Endothelial cell of umbilical vein (primary cell): ENCODE data around the gene ADAMTS17. TPM values are rescaled to one million over a fixed set of nuclear protein-coding genes. Genes with fewer than 3 reads are reported as not detected.

Source experiments
- BruUV-seq: library from RNA; stranded (reverse); fragments of 400-500 nt; replicated peaks from 2 replicates; lab custom pipeline; 2021; lab: Mats Ljungman, UMichigan
- CTCF ChIA-PET: fragments of 300-600, 350-600 bp; sonication (Branson Sonifier 250); formaldehyde crosslinking; loops from one replicate; lab custom pipeline; 2021; ENCODE audit warnings: antibody characterized with exemption, inconsistent platforms; lab: Charles Lee
- POLR2A ChIA-PET: fragments of 300-600, 350-600 bp; sonication (Branson Sonifier 250); formaldehyde crosslinking; loops from one replicate; lab custom pipeline; 2021; ENCODE audit warnings: antibody characterized with exemption, inconsistent platforms; lab: Charles Lee
- DNase-seq: peaks from one replicate; pipeline ENCODE4 v3.0.0-alpha.2; 2011; ENCODE audit warnings: low read depth, low spot score
- FAIRE-seq: peaks from 2 replicates; lab custom pipeline; 2011; peaks lifted over from hg19 to GRCh38; lab: Jason Lieb, UNC
- H2AFZ ChIP-seq: 2 replicates; pipeline ENCODE4 v1.6.0; 2012; ENCODE audit warnings: low read depth, low read length, control low read depth, inconsistent platforms
- H3K27ac ChIP-seq: 2 replicates; pipeline ENCODE4 v1.5.1; 2011; ENCODE audit warnings: low read depth, mild to moderate bottlenecking, control low read depth, low read length, moderate library complexity; ENCODE audit not compliant: insufficient read depth
- H3K27me3 ChIP-seq, 2 experiments: 2 replicates each; pipeline versions ENCODE4 v1.6.0 to v1.6.1; 2011; ENCODE audit warnings: low read length in 2 of 2, mixed read lengths in 1 of 2; ENCODE audit not compliant: control insufficient read depth in 2 of 2, insufficient read depth in 2 of 2
- H3K36me3 ChIP-seq, 2 experiments: 2 replicates in 1 of 2; 3 replicates in 1 of 2; pipeline ENCODE4 v1.5.1; 2011; ENCODE audit warnings: low read length in 2 of 2, mild to moderate bottlenecking in 1 of 2, moderate library complexity in 1 of 2; ENCODE audit not compliant: control insufficient read depth in 2 of 2, insufficient read depth in 2 of 2; ENCODE audit errors: extremely low read depth in 1 of 2
- H3K4me1 ChIP-seq: 3 replicates; pipeline ENCODE4 v1.5.1; 2011; ENCODE audit warnings: mild to moderate bottlenecking, low read length; ENCODE audit not compliant: control insufficient read depth, insufficient read depth; ENCODE audit errors: extremely low read depth
- H3K4me2 ChIP-seq: 2 replicates; pipeline ENCODE4 v1.6.1; 2011; ENCODE audit warnings: low read length, control low read depth, mixed read lengths; ENCODE audit not compliant: insufficient read depth
- H3K4me3 ChIP-seq, 3 experiments: fragments of 200-600 bp in 1 of 3; sonication (generic), shearing (Covaris generic) in 1 of 3; replicated peaks in 1 of 3; 2 replicates each; pipeline ENCODE4 v1.5.1; 2011 to 2016; ENCODE audit warnings: control low read depth in 3 of 3, low read length in 3 of 3, mild to moderate bottlenecking in 2 of 3, inconsistent platforms in 1 of 3, low read depth in 1 of 3, moderate library complexity in 1 of 3; ENCODE audit not compliant: insufficient read depth in 1 of 3
- H3K79me2 ChIP-seq: 2 replicates; pipeline ENCODE4 v1.6.0; 2012; ENCODE audit warnings: low read length, inconsistent platforms; ENCODE audit not compliant: control insufficient read depth, insufficient read depth
- H3K9ac ChIP-seq: replicated peaks from 2 replicates; pipeline ENCODE3; 2011; ENCODE audit warnings: low read length, control low read depth; ENCODE audit not compliant: insufficient read depth; ENCODE audit errors: extremely low read depth
- H3K9me1 ChIP-seq: replicated peaks from 3 replicates; pipeline ENCODE4 v1.6.0; 2011; ENCODE audit warnings: mild to moderate bottlenecking, low read length; ENCODE audit not compliant: control insufficient read depth, insufficient read depth; ENCODE audit errors: extremely low read depth
- H3K9me3 ChIP-seq: replicated peaks from 2 replicates; pipeline ENCODE4 v1.5.1; 2012; ENCODE audit warnings: low read length, inconsistent platforms; ENCODE audit not compliant: control insufficient read depth, insufficient read depth
- H4K20me1 ChIP-seq: replicated peaks from 2 replicates; pipeline ENCODE3; 2011; ENCODE audit warnings: mild to moderate bottlenecking, low read length; ENCODE audit not compliant: control insufficient read depth, insufficient read depth; ENCODE audit errors: extremely low read depth
- EZH2 ChIP-seq: IDR thresholded peaks from 2 replicates; pipeline ENCODE4 v1.6.1; 2012; ENCODE audit warnings: borderline replicate concordance, low read depth, mild to moderate bottlenecking, moderate library complexity, low read length, inconsistent platforms; ENCODE audit not compliant: severe bottlenecking
- FOS ChIP-seq: IDR thresholded peaks from 2 replicates; pipeline ENCODE4 v1.6.1; 2011; ENCODE audit warnings: mild to moderate bottlenecking, low read length, moderate library complexity, borderline replicate concordance; ENCODE audit not compliant: insufficient read depth
- GATA2 ChIP-seq: IDR thresholded peaks from 2 replicates; pipeline ENCODE4 v1.7.0; 2011; ENCODE audit warnings: low read depth, mild to moderate bottlenecking, moderate library complexity, mixed read lengths, low read length; ENCODE audit not compliant: insufficient read length, insufficient read depth
- JUN ChIP-seq: IDR thresholded peaks from 2 replicates; pipeline ENCODE4 v1.6.1; 2011; ENCODE audit warnings: borderline replicate concordance, low read depth; ENCODE audit not compliant: insufficient read length, insufficient read depth
- MYC ChIP-seq: IDR thresholded peaks from one replicate; pipeline ENCODE4 v1.6.1; 2011; ENCODE audit warnings: mild to moderate bottlenecking, low read depth, low read length
- POLR2A ChIP-seq: IDR thresholded peaks from 2 replicates; pipeline ENCODE4 v1.6.1; 2012; ENCODE audit warnings: low read depth, mild to moderate bottlenecking, control low read depth, low read length
- POLR2AphosphoS5 ChIP-seq: IDR thresholded peaks from 2 replicates; pipeline ENCODE4 v1.6.1; 2012; ENCODE audit warnings: low read depth, mild to moderate bottlenecking, control low read depth, low read length, moderate library complexity; ENCODE audit not compliant: insufficient read depth
- dilution Hi-C: fragments of 300-500 bp; cut with MboI; formaldehyde crosslinking; loops from one replicate; pipeline ENCODE4 v1.15.0; 2019; ENCODE audit warnings: low sequenced_read_pairs; ENCODE audit not compliant: extremely low pct_ligation_motif_present
- intact Hi-C: fragments of 100-400 bp; cut with micrococcal nuclease; formaldehyde crosslinking; loops from one replicate; pipeline ENCODE4 v1.10.0; 2022
- polyA plus RNA-seq, 4 experiments: library from polyadenylated mRNA; depleted of rRNA in 3 of 4; stranded (reverse) in 3 of 4; unstranded in 1 of 4; fragments of >200 nt; gene quantifications; 2 replicates each; pipeline versions ENCODE4 v1.2.1 to v1.2.3, GENCODE V29; 2011 to 2012; ENCODE audit warnings: missing spikeins in 1 of 4
- total RNA-seq: library from RNA; stranded (reverse); gene quantifications from 2 replicates; pipeline ENCODE4 v1.2.3, GENCODE V29; 2021
- TF ChIP-seq, protein P1 (sequence below), 2 donors: IDR thresholded peaks; 1 replicate in 1 of 2; 2 replicates in 1 of 2; pipeline ENCODE4 v1.5.1; 2011; ENCODE audit warnings: low read length in 2 of 2, mild to moderate bottlenecking in 2 of 2, moderate library complexity in 2 of 2, control low read depth in 1 of 2, inconsistent platforms in 1 of 2, low read depth in 1 of 2; ENCODE audit not compliant: insufficient read depth in 1 of 2; ENCODE audit errors: extremely low read depth in 1 of 2
- TF ChIP-seq, protein P2 (sequence below): IDR thresholded peaks from 2 replicates; pipeline ENCODE4 v1.6.1; 2011; ENCODE audit not compliant: insufficient read depth, insufficient read length

ADAMTS17 gene
- total and polyA plus RNA-seq, 2 donors (not counting 3 experiments of a cell fraction or from before 2014, with no cell fraction given), result 0.12 TPM; not detected in 1

DNA sequence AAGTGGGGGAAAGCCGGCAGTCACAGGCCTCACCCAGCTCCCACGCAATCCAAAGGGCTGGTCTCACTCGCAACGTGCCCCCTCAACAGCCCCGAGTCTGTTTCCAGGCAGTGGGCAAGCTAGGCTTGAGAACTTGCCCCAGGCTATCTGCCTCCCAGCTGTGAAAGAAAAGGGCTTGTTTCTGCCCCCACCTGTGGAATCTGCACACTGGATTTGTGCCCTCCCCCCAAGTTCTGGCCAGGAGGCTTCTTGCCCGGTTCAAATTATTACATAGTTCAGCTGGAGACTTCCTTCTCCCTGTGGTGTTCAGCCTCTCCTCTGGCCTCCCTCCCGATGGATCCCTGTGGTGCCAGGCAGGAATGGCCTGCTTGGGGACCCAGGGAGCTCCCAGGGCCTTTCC, 324.6 kb downstream of the ADAMTS17 start:
- FAIRE-seq (no peak), DNase-seq (no peak)
- no peaks in the 10 kb centered on the region for H3K27me3 ChIP-seq
- no peak overlapping the region for H3K9ac ChIP-seq
- H3K9me1 ChIP-seq, result no peaks in the 10 kb centered on the region
- no peak overlapping the region for H3K4me2 ChIP-seq
- no peaks in the 10 kb centered on the region for H4K20me1 ChIP-seq
- ChIA-PET CTCF (interaction anchor here (1.5 kb wide), 1 partner anchor 28 kb away, joined by 4 read pairs; no protein-coding TSS in a partner anchor), POLR2A (no interaction called here)
- no peaks in the 10 kb centered on the region for H3K36me3 ChIP-seq
- no peak overlapping the region for H2AFZ ChIP-seq
- dilution Hi-C loops, result no loop called here
- intact Hi-C loops, result no loop called here
- no TSS peak for BruUV-seq
- H3K9me3 ChIP-seq, result no peaks in the 10 kb centered on the region
- no peak overlapping the region for H3K4me3 ChIP-seq
- H3K4me1 ChIP-seq, result no peaks in the 10 kb centered on the region
- TF ChIP-seq GATA2 (no peak), EZH2 (no peak), POLR2AphosphoS5 (no peak), MYC (no peak), POLR2A (no peak), FOS (no peak), JUN (no peak)
- TF ChIP-seq, protein P1, sequence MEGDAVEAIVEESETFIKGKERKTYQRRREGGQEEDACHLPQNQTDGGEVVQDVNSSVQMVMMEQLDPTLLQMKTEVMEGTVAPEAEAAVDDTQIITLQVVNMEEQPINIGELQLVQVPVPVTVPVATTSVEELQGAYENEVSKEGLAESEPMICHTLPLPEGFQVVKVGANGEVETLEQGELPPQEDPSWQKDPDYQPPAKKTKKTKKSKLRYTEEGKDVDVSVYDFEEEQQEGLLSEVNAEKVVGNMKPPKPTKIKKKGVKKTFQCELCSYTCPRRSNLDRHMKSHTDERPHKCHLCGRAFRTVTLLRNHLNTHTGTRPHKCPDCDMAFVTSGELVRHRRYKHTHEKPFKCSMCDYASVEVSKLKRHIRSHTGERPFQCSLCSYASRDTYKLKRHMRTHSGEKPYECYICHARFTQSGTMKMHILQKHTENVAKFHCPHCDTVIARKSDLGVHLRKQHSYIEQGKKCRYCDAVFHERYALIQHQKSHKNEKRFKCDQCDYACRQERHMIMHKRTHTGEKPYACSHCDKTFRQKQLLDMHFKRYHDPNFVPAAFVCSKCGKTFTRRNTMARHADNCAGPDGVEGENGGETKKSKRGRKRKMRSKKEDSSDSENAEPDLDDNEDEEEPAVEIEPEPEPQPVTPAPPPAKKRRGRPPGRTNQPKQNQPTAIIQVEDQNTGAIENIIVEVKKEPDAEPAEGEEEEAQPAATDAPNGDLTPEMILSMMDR (IDR thresholded peaks at IDR 0.05; ENCODE audit: extremely low read depth in 1 of 2, insufficient read depth in 1 of 2, low read depth in 1 of 2, low read length in 2 of 2), result no peak
- TF ChIP-seq, protein P2, sequence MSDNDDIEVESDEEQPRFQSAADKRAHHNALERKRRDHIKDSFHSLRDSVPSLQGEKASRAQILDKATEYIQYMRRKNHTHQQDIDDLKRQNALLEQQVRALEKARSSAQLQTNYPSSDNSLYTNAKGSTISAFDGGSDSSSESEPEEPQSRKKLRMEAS, result no peak
- no peaks in the 10 kb centered on the region for H3K79me2 ChIP-seq
- no peak overlapping the region for H3K27ac ChIP-seq
